Epithelial cell of esophagus (primary cell): ENCODE measurements around the gene NUDCD3.
"Not testable (repeated sequence)": the region's sequence is repeated elsewhere in the genome, so short reads cannot be mapped to it uniquely, and the experiment has no call there.

Source experiments
- DNase-seq: peaks from one replicate; pipeline ENCODE4 v3.0.0; 2010; ENCODE audit warnings: low read depth
- H3K4me3 ChIP-seq: 2 replicates; pipeline ENCODE4 v1.5.1; 2011; ENCODE audit warnings: mild to moderate bottlenecking, low read length, control low read depth
- CTCF ChIP-seq: IDR thresholded peaks from 2 replicates; pipeline ENCODE4 v1.5.1; 2011; ENCODE audit warnings: low read depth, mild to moderate bottlenecking, low read length, control low read depth, inconsistent platforms; ENCODE audit not compliant: insufficient read depth; ENCODE audit errors: missing control alignments

The NUDCD3 gene

GRCh38 chr7:44517175-44517574 is 26.7 kb upstream of the NUDCD3 start:
- DNase-seq: no peak
- no peak overlapping the region for H3K4me3 ChIP-seq
- TF ChIP-seq CTCF: no peak

- DNase-seq: peak; percentile 91
- H3K4me3 ChIP-seq: no peak overlapping the region
- TF ChIP-seq CTCF: no peak
Measured at GRCh38 chr7:44515590-44516268, 25.3 kb upstream of the NUDCD3 start.

- no peak for TF ChIP-seq CTCF
- no peak for DNase-seq
- H3K4me3 ChIP-seq: no peak overlapping the region
Measured at GRCh38 chr7:44512736-44513135, 22.3 kb upstream of the NUDCD3 start.

GRCh38 chr7:44511863-44512468 is 21.5 kb upstream of the NUDCD3 start:
- no peak for DNase-seq
- H3K4me3 ChIP-seq: no peak overlapping the region
- TF ChIP-seq CTCF: no peak

- no peak for TF ChIP-seq CTCF
- no peak for DNase-seq
- H3K4me3 ChIP-seq: no peak overlapping the region
Measured at GRCh38 chr7:44511236-44511635, 20.8 kb upstream of the NUDCD3 start.

GRCh38 chr7:44508328-44509030 is 18.0 kb upstream of the NUDCD3 start:
- no peak for DNase-seq
- no peak for TF ChIP-seq CTCF
- H3K4me3 ChIP-seq: no peak overlapping the region

- not testable (repeated sequence) for DNase-seq, H3K4me3 ChIP-seq
Measured at GRCh38 chr7:44506592-44507288, 16.3 kb upstream of the NUDCD3 start.
